Gastroesophageal sphincter (tissue), 4 donors: ENCODE results near the gene PRR5L. TPM values are rescaled to one million over a fixed set of nuclear protein-coding genes. Genes with fewer than 3 reads are reported as not detected.

Experiments
- ATAC-seq: fragments of 150-250 bp; one replicate; pipeline ENCODE4 v1.9.1; 2016; ENCODE audit warnings: mild to moderate bottlenecking, moderate library complexity
- H3K27ac ChIP-seq, 4 donors: fragments of 200-600 bp; sonication (generic) in 3 of 4; 1 replicate in 3 of 4; 2 replicates in 1 of 4; pipeline ENCODE4 v1.5.1; 2016 to 2019
- H3K27me3 ChIP-seq: fragments of 200-600 bp; sonication (generic); one replicate; pipeline ENCODE4 v1.5.1; 2019
- H3K36me3 ChIP-seq, 2 donors: fragments of 200-600 bp; sonication (generic); one replicate each; pipeline ENCODE4 v1.5.1; 2019; ENCODE audit warnings: control low read depth in 1 of 2
- H3K4me1 ChIP-seq, 3 donors: fragments of 200-600 bp; sonication (generic); 1 replicate in 2 of 3; 2 replicates in 1 of 3; pipeline ENCODE4 v1.5.1; 2016 to 2019; ENCODE audit warnings: control low read depth in 2 of 3
- H3K4me3 ChIP-seq, 2 donors: fragments of 200-600 bp; sonication (generic); one replicate each; pipeline ENCODE4 v1.5.1; 2019; ENCODE audit warnings: mild to moderate bottlenecking in 1 of 2, moderate library complexity in 1 of 2
- H3K9me3 ChIP-seq, 3 donors: fragments of 200-600 bp; sonication (generic); one replicate each; pipeline ENCODE4 v1.5.1; 2017 to 2019; ENCODE audit warnings: control low read depth in 2 of 3
- CTCF ChIP-seq, 4 experiments: fragments of 200-600 bp in 2 of 4; fragments of 450-650 bp in 2 of 4; sonication (generic) in 1 of 4; IDR thresholded peaks; one replicate each; pipeline ENCODE4 v1.5.1; 2017 to 2019; ENCODE audit warnings: antibody characterized with exemption in 4 of 4, mild to moderate bottlenecking in 2 of 4, moderate library complexity in 2 of 4
- EP300 ChIP-seq: sonication (generic); formaldehyde crosslinking; IDR thresholded peaks from one replicate; pipeline ENCODE4 v1.6.1; 2017; ENCODE audit warnings: antibody characterized with exemption, mild to moderate bottlenecking
- POLR2A ChIP-seq, 2 donors: fragments of 450-650 bp; IDR thresholded peaks; one replicate each; pipeline ENCODE4 v1.6.1; 2017; ENCODE audit warnings: antibody characterized with exemption in 2 of 2, mild to moderate bottlenecking in 2 of 2, moderate library complexity in 1 of 2
- POLR2AphosphoS5 ChIP-seq: sonication (generic); formaldehyde crosslinking; IDR thresholded peaks from one replicate; pipeline ENCODE4 v1.6.1; 2017; ENCODE audit warnings: antibody characterized with exemption
- WGBS, 2 donors: methylation state at CpG; one replicate each; pipeline ENCODE4 v1.1.5; 2018; ENCODE audit warnings: low coverage in 1 of 2; 5-methylcytosine and 5-hydroxymethylcytosine counted together
- total RNA-seq, 4 donors: library from RNA; depleted of rRNA; stranded (reverse); fragments of >200 nt; gene quantifications; one replicate each; pipeline ENCODE4 v1.1.0, GENCODE V29; 2016

PRR5L gene
- total RNA-seq, 4 donors from 2014 or later, result 2.8 to 9.7 (median 7.5) TPM

DNA sequence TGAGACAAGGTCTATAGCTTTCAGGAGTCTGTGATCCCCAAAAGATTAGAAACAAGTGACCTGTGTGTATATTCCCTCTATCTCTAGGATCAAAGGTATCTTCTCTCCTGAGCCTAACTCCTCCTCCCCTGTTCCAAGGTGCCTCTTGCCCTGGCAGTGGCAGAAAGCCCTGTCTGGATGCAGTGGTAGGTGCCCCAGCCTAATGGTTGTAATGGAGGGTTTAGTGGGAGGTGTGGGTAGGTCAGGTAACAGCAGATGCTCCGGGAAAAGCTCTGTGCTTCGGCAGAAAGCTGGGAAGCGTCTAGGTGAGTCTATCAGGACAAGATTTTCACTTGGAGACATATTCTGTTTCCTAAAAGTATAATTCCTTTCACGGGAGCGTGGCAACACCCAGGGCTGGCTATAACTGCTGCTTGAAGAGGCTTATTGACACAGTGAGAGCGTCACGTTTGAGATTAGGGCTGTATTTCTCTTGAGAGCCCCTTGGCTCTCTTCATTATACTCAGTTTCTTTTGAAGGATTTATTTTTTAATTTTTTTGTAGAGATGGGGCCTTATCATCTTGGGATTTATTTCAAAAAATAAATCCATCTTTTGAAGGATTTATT lies 49.5 kb downstream of the PRR5L start:
- WGBS, 2 donors, result 68 to 80% methylated on average over 3 to 6 of the region's 7 CpGs
- no peaks in the 10 kb centered on the region for H3K4me1 ChIP-seq
- H3K4me3 ChIP-seq, result no peak overlapping the region
- H3K27ac ChIP-seq, result no peak overlapping the region
- no peaks in the 10 kb centered on the region for H3K36me3 ChIP-seq
- H3K27me3 ChIP-seq, result peaks cover 17% of the 10 kb centered on the region
- no peak for TF ChIP-seq CTCF (IDR thresholded peaks at IDR 0.05)
- TF ChIP-seq POLR2A (IDR thresholded peaks at IDR 0.05), result no peak
- TF ChIP-seq EP300, result no peak
- no peak for TF ChIP-seq POLR2AphosphoS5
- H3K9me3 ChIP-seq, result no peaks in the 10 kb centered on the region
- ATAC-seq, result no peak

DNA sequence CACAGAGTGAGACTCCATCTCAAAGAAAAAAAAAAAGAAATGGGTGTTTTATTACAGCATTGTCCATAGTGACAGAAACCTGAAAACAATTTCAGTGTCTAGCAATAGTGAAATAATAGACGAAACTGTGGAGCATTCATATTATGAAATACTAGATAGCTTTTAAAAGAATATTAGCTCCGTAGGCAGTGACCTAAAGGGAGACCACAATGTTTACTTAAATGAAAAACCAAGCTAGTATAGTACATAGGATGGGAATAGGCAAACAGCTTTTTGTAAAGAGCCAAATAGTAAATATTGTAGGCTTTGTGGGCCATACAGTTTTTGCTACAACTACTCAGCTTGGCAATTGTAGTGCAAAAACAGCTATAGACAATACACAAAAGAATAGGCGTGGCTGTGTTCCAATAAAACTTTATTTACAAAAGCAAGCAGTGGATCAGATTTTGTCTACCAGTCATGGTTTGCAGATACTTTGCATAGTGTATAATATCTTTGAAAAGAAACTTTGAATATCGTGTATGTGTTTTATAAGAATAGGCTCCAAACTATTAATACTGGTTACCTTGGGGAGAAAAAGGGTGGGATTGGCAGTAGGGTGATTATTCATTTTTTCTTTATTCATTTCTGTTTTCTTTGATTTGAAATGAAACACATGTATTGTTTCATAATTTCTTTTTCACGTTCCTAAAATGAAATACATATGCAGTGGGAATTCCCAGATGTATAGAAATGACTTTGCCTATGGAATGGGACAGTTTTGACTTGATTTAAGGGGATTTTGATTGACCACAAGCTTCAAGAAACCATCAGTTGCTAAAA lies 50.7 kb downstream of the PRR5L start:
- no peaks in the 10 kb centered on the region for H3K4me1 ChIP-seq
- WGBS, 2 donors, result 77 to 93% methylated on average over 5 of the region's 5 CpGs
- no peak for ATAC-seq
- TF ChIP-seq EP300 (no peak), POLR2A (IDR thresholded peaks at IDR 0.05) (no peak), POLR2AphosphoS5 (no peak)
- no peak overlapping the region for H3K4me3 ChIP-seq
- H3K27ac ChIP-seq, result no peak overlapping the region
- peaks cover 6% of the 10 kb centered on the region for H3K27me3 ChIP-seq
- no peaks in the 10 kb centered on the region for H3K9me3 ChIP-seq
- H3K36me3 ChIP-seq, result no peaks in the 10 kb centered on the region

DNA sequence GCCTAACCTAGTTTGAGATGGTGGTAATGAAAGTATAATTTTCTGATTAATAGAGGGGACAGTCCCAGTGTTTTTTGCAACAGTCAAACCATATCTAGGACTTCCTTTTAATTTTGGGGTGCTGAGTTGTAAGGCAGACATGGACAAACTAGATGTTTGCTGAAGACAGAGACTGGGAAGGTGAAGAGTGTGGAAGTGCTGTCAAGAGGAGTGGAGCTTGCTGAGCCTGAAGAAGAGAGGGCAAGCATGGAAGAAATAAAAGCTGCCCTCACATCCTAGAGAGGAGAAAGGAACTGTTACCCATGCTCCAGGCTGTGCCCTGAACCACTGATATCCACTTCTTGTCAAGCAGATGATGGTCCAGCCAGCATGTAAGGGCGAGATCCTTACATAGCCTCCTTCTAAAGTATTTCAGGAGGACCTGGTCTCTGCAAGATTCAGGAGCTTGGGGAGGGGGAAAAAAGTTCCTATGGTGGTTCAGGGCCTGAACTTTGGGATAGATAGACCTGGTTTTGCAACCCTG lies 51.4 kb downstream of the PRR5L start:
- H3K9me3 ChIP-seq, result no peaks in the 10 kb centered on the region
- H3K4me1 ChIP-seq, result no peaks in the 10 kb centered on the region
- no peak for TF ChIP-seq POLR2AphosphoS5
- no peak for TF ChIP-seq CTCF (IDR thresholded peaks at IDR 0.05)
- no peak for TF ChIP-seq EP300
- TF ChIP-seq POLR2A (IDR thresholded peaks at IDR 0.05), result no peak
- peaks cover 2% of the 10 kb centered on the region for H3K27me3 ChIP-seq
- H3K4me3 ChIP-seq, result no peak overlapping the region
- WGBS, 2 donors, result 88 to 100% methylated on average over 1 of the region's 1 CpG
- H3K36me3 ChIP-seq, result no peaks in the 10 kb centered on the region
- ATAC-seq, result no peak
- H3K27ac ChIP-seq, result no peak overlapping the region

- H3K4me1 ChIP-seq, result no peaks in the 10 kb centered on the region
- H3K4me3 ChIP-seq, result no peak overlapping the region
- no peak for ATAC-seq
- peaks cover 13% of the 10 kb centered on the region for H3K27me3 ChIP-seq
- H3K36me3 ChIP-seq, result no peaks in the 10 kb centered on the region
- WGBS, 2 donors, result 45 to 63% methylated on average over 2 to 8 of the region's 8 CpGs
- no peak for TF ChIP-seq POLR2AphosphoS5
- no peak for TF ChIP-seq EP300
- no peak for TF ChIP-seq POLR2A (IDR thresholded peaks at IDR 0.05)
- no peak for TF ChIP-seq CTCF (IDR thresholded peaks at IDR 0.05)
- no peaks in the 10 kb centered on the region for H3K9me3 ChIP-seq
- no peak overlapping the region for H3K27ac ChIP-seq
Observed at GRCh38 chr11:36349351-36350136, 53.5 kb downstream of the PRR5L start.

DNA sequence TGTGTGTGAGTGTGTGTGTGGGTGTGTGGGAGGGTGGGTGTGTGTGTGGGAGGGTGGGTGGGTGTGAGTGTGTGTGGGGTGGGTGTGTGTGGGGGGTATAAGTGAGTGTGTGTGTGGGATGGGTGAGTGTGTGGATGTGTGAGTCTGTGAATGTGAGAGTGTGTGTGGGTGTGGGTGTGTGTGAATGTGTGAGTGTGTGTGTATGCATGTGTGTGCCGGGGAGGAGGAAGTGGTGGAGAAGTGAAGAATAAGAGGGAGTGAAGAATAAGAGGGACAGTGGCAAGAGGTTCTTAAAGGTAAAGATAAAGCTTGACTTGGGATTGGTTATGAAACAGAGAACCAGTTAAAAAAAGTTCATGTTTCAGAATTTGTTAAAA lies 54.0 kb downstream of the PRR5L start:
- peaks cover 13% of the 10 kb centered on the region for H3K27me3 ChIP-seq
- TF ChIP-seq CTCF (IDR thresholded peaks at IDR 0.05) (no peak), POLR2A (IDR thresholded peaks at IDR 0.05) (no peak), EP300 (no peak), POLR2AphosphoS5 (no peak)
- no peaks in the 10 kb centered on the region for H3K36me3 ChIP-seq
- no peak overlapping the region for H3K27ac ChIP-seq
- WGBS, 2 donors, result 43 to 53% methylated on average over 1 of the region's 1 CpG
- no peaks in the 10 kb centered on the region for H3K4me1 ChIP-seq
- H3K4me3 ChIP-seq, result no peak overlapping the region
- no peaks in the 10 kb centered on the region for H3K9me3 ChIP-seq
- ATAC-seq, result no peak
